HepG2 (cell line): Measurements from ENCODE around the gene SPN. TPM values are rescaled to one million over a fixed set of nuclear protein-coding genes. Genes with fewer than 3 reads are reported as not detected.

Source experiments
- ATAD3A ChIP-seq: sonication (generic); formaldehyde crosslinking; IDR thresholded peaks from 2 replicates; pipeline ENCODE4 v1.4.0; 2020; ENCODE audit warnings: missing genetic modification reagents
- DR1 ChIP-seq: sonication (generic); formaldehyde crosslinking; IDR thresholded peaks from 2 replicates; pipeline ENCODE4 v1.8.0; 2021; ENCODE audit warnings: mild to moderate bottlenecking, missing genetic modification reagents, inconsistent platforms
- FOSL1 ChIP-seq: sonication (generic); formaldehyde crosslinking; IDR thresholded peaks from 2 replicates; pipeline ENCODE4 v1.9.0; 2021; ENCODE audit warnings: missing genetic modification reagents, borderline replicate concordance
- FOXK2 ChIP-seq: fragments of 450-650 bp; IDR thresholded peaks from 2 replicates; pipeline ENCODE4 v1.6.1; 2016
- HIVEP1 ChIP-seq: sonication (generic); formaldehyde crosslinking; IDR thresholded peaks from 2 replicates; pipeline ENCODE4 v1.4.0; 2020; ENCODE audit warnings: mild to moderate bottlenecking, missing genetic modification reagents
- HNF4G ChIP-seq, 2 experiments: sonication (generic) in 1 of 2; formaldehyde crosslinking in 1 of 2; IDR thresholded peaks; 2 replicates each; pipeline versions ENCODE4 v1.4.0 to v1.6.1; 2011 to 2020; ENCODE audit warnings: borderline replicate concordance in 2 of 2, low read depth in 2 of 2, mild to moderate bottlenecking in 2 of 2, low read length in 1 of 2, missing genetic modification reagents in 1 of 2, moderate library complexity in 1 of 2
- HOXA9 ChIP-seq: sonication (generic); formaldehyde crosslinking; IDR thresholded peaks from 2 replicates; pipeline ENCODE4 v1.8.1; 2022; ENCODE audit warnings: missing genetic modification reagents, mild to moderate bottlenecking, moderate library complexity, borderline replicate concordance
- MAFG ChIP-seq: sonication (generic); formaldehyde crosslinking; IDR thresholded peaks from 2 replicates; pipeline ENCODE4 v1.5.1; 2020; ENCODE audit warnings: mild to moderate bottlenecking, missing genetic modification reagents
- RORA ChIP-seq: sonication (generic); formaldehyde crosslinking; IDR thresholded peaks from 2 replicates; pipeline ENCODE4 v1.5.0; 2020; ENCODE audit warnings: mild to moderate bottlenecking, missing genetic modification reagents, moderate library complexity
- YY1 ChIP-seq: IDR thresholded peaks from 2 replicates; pipeline ENCODE4 v1.6.1; 2011; ENCODE audit warnings: low read length, low read depth, moderate library complexity, mild to moderate bottlenecking; ENCODE audit not compliant: insufficient read depth, insufficient replicate concordance
- ZBTB1 ChIP-seq: sonication (generic); formaldehyde crosslinking; IDR thresholded peaks from 2 replicates; pipeline ENCODE4 v1.4.0; 2020; ENCODE audit warnings: missing genetic modification reagents, borderline replicate concordance
- ZFP62 ChIP-seq: sonication (generic); formaldehyde crosslinking; IDR thresholded peaks from 2 replicates; pipeline ENCODE4 v1.4.0; 2020; ENCODE audit warnings: missing genetic modification reagents
- ZNF589 ChIP-seq: sonication (generic); formaldehyde crosslinking; conservative IDR thresholded peaks from 2 replicates; pipeline ENCODE4 v1.8.0; 2022; ENCODE audit warnings: mild to moderate bottlenecking, moderate library complexity, missing genetic modification reagents
- ZNF761 ChIP-seq: sonication (generic); formaldehyde crosslinking; conservative IDR thresholded peaks from 2 replicates; pipeline ENCODE4 v1.4.0; 2020; ENCODE audit warnings: mild to moderate bottlenecking, missing genetic modification reagents
- polyA plus RNA-seq, 8 experiments: library from polyadenylated mRNA; depleted of rRNA in 3 of 8; stranded (reverse) in 7 of 8; unstranded in 1 of 8; fragments of >200 nt; fragmentation: Illumina TruSeq in 4 of 8; extraction: Trizol in 4 of 8; gene quantifications; 2 replicates each; pipeline versions ENCODE4 v1.2.1 to v1.2.3, GENCODE V29; 2011 to 2016; ENCODE audit warnings: low read depth in 4 of 8, missing spikeins in 1 of 8, mixed read lengths in 1 of 8; ENCODE audit not compliant: insufficient read depth in 1 of 8
- total RNA-seq, 5 experiments: library from RNA; depleted of rRNA; stranded (reverse); fragments of >200 nt; fragmentation: Illumina TruSeq; extraction: Trizol; gene quantifications; 2 replicates each; pipeline ENCODE4 v1.2.3, GENCODE V29; 2016; ENCODE audit warnings: low read depth in 1 of 5
- TF ChIP-seq, protein P1 (sequence below): sonication (generic); formaldehyde crosslinking; IDR thresholded peaks from 2 replicates; pipeline ENCODE4 v1.9.0; 2021; ENCODE audit warnings: missing genetic modification reagents, borderline replicate concordance
- TF ChIP-seq, protein P2 (sequence below): sonication (generic); formaldehyde crosslinking; IDR thresholded peaks from 2 replicates; pipeline ENCODE4 v1.4.0; 2020; ENCODE audit warnings: mild to moderate bottlenecking, missing genetic modification reagents
- TF ChIP-seq, protein P3 (sequence below): sonication (generic); formaldehyde crosslinking; IDR thresholded peaks from 2 replicates; pipeline ENCODE4 v1.4.0; 2020; ENCODE audit warnings: missing genetic modification reagents

SPN gene
- total and polyA plus RNA-seq, 2 of the 13 experiments (the other 11 are each of a cell fraction or from before 2014, with no cell fraction given), result 0.22 to 1.6 TPM

DNA sequence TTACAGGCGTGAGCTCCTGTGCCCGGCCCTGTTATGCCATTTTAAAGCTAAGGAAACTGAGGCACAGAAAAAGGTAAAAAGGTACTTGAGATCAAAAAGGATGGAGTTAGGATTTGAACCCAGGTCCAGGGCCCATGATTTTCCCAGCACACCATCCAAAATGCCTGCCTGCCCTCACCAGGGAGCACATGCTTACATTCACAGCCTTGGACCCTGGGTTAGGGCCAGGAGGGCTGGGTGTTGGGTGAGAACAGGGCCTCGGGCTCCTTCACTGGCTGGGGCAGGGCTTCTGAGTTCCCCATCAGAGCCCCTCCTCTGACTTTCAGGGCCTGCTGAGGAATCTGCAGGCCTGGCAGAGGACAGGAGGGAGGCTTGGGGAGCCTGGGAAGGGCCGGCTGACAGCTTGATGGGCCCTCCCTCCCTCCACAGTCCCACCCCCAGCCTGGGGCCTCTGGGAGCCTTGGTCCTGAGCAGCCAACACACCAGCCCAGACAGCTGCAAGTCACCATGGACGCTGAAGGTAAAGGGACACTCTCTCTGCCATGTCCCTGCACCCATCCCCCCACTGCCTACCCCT lies 15.7 kb downstream of the SPN start, which contains the start of gene QPRT (continued):
- TF ChIP-seq, protein P1, sequence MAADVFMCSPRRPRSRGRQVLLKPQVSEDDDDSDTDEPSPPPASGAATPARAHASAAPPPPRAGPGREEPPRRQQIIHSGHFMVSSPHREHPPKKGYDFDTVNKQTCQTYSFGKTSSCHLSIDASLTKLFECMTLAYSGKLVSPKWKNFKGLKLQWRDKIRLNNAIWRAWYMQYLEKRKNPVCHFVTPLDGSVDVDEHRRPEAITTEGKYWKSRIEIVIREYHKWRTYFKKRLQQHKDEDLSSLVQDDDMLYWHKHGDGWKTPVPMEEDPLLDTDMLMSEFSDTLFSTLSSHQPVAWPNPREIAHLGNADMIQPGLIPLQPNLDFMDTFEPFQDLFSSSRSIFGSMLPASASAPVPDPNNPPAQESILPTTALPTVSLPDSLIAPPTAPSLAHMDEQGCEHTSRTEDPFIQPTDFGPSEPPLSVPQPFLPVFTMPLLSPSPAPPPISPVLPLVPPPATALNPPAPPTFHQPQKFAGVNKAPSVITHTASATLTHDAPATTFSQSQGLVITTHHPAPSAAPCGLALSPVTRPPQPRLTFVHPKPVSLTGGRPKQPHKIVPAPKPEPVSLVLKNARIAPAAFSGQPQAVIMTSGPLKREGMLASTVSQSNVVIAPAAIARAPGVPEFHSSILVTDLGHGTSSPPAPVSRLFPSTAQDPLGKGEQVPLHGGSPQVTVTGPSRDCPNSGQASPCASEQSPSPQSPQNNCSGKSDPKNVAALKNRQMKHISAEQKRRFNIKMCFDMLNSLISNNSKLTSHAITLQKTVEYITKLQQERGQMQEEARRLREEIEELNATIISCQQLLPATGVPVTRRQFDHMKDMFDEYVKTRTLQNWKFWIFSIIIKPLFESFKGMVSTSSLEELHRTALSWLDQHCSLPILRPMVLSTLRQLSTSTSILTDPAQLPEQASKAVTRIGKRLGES (CRISPR knock-in tag), result no peak
- TF ChIP-seq ZFP62 (CRISPR knock-in tag) (no peak), RORA (CRISPR knock-in tag) (no peak), YY1 (peak; percentile 63), ZBTB1 (no peak), HIVEP1 (CRISPR knock-in tag) (no peak), ATAD3A (CRISPR knock-in tag) (no peak), ZNF761 (CRISPR knock-in tag) (no peak), HNF4G (IDR thresholded peaks at IDR 0.05; ENCODE audit: borderline replicate concordance, low read depth, low read length) (no peak; the same call in 1 of the 2 replicates), HNF4G (CRISPR knock-in tag; IDR thresholded peaks at IDR 0.05; ENCODE audit: borderline replicate concordance, low read depth) (no peak), FOXK2 (peak; percentile 33; the same call in 1 of the 2 replicates), FOSL1 (CRISPR knock-in tag) (no peak), ZNF589 (CRISPR knock-in tag) (no peak), DR1 (peak; percentile 42; the same call in 1 of the 2 replicates), MAFG (CRISPR knock-in tag) (no peak), HOXA9 (CRISPR knock-in tag) (no peak)
- TF ChIP-seq, protein P2, sequence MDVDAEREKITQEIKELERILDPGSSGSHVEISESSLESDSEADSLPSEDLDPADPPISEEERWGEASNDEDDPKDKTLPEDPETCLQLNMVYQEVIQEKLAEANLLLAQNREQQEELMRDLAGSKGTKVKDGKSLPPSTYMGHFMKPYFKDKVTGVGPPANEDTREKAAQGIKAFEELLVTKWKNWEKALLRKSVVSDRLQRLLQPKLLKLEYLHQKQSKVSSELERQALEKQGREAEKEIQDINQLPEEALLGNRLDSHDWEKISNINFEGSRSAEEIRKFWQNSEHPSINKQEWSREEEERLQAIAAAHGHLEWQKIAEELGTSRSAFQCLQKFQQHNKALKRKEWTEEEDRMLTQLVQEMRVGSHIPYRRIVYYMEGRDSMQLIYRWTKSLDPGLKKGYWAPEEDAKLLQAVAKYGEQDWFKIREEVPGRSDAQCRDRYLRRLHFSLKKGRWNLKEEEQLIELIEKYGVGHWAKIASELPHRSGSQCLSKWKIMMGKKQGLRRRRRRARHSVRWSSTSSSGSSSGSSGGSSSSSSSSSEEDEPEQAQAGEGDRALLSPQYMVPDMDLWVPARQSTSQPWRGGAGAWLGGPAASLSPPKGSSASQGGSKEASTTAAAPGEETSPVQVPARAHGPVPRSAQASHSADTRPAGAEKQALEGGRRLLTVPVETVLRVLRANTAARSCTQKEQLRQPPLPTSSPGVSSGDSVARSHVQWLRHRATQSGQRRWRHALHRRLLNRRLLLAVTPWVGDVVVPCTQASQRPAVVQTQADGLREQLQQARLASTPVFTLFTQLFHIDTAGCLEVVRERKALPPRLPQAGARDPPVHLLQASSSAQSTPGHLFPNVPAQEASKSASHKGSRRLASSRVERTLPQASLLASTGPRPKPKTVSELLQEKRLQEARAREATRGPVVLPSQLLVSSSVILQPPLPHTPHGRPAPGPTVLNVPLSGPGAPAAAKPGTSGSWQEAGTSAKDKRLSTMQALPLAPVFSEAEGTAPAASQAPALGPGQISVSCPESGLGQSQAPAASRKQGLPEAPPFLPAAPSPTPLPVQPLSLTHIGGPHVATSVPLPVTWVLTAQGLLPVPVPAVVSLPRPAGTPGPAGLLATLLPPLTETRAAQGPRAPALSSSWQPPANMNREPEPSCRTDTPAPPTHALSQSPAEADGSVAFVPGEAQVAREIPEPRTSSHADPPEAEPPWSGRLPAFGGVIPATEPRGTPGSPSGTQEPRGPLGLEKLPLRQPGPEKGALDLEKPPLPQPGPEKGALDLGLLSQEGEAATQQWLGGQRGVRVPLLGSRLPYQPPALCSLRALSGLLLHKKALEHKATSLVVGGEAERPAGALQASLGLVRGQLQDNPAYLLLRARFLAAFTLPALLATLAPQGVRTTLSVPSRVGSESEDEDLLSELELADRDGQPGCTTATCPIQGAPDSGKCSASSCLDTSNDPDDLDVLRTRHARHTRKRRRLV (CRISPR knock-in tag), result no peak
- TF ChIP-seq, protein P3, sequence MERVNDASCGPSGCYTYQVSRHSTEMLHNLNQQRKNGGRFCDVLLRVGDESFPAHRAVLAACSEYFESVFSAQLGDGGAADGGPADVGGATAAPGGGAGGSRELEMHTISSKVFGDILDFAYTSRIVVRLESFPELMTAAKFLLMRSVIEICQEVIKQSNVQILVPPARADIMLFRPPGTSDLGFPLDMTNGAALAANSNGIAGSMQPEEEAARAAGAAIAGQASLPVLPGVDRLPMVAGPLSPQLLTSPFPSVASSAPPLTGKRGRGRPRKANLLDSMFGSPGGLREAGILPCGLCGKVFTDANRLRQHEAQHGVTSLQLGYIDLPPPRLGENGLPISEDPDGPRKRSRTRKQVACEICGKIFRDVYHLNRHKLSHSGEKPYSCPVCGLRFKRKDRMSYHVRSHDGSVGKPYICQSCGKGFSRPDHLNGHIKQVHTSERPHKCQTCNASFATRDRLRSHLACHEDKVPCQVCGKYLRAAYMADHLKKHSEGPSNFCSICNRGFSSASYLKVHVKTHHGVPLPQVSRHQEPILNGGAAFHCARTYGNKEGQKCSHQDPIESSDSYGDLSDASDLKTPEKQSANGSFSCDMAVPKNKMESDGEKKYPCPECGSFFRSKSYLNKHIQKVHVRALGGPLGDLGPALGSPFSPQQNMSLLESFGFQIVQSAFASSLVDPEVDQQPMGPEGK (CRISPR knock-in tag), result no peak
